Caco-2 (cell line): ENCODE data around the gene PDE11A. TPM values are rescaled to one million over a fixed set of nuclear protein-coding genes. Genes with fewer than 3 reads are reported as not detected.
"Not testable (repeated sequence)": the region's sequence is repeated elsewhere in the genome, so short reads cannot be mapped to it uniquely, and the experiment has no call there.

ENCODE experiments used
- BruUV-seq: library from RNA; stranded (reverse); fragments of 400-500 nt; replicated peaks from 2 replicates; lab custom pipeline; 2021; lab: Mats Ljungman, UMichigan
- CTCF ChIA-PET: fragments of 300-600 bp; sonication (Branson Sonifier 250); formaldehyde crosslinking; loops from one replicate; lab custom pipeline; 2022; ENCODE audit warnings: antibody characterized with exemption; lab: Charles Lee
- POLR2A ChIA-PET: fragments of 300-600 bp; sonication (Branson Sonifier 250); formaldehyde crosslinking; loops from one replicate; lab custom pipeline; 2022; ENCODE audit warnings: antibody characterized with exemption; lab: Charles Lee
- DNase-seq, 2 experiments: peaks; one replicate each; pipeline versions ENCODE4 v3.0.0 to v3.0.0-alpha.2; 2020 to 2022
- H3K27me3 ChIP-seq: replicated peaks from 2 replicates; pipeline ENCODE4 v1.6.0; 2011; ENCODE audit warnings: low read length; ENCODE audit not compliant: control insufficient read depth, insufficient read depth
- H3K36me3 ChIP-seq: 2 replicates; pipeline ENCODE4 v1.5.1; 2011; ENCODE audit warnings: low read length; ENCODE audit not compliant: control insufficient read depth, insufficient read depth
- H3K4me1 ChIP-seq: fragments of 250-450 bp; sonication (Bioruptor Pico); 2 replicates; pipeline ENCODE4 v1.5.1; 2020; ENCODE audit warnings: mild to moderate bottlenecking
- H3K4me3 ChIP-seq: 2 replicates; pipeline ENCODE4 v1.5.1; 2011; ENCODE audit warnings: low read depth, mild to moderate bottlenecking, control low read depth, low read length
- H3K9me3 ChIP-seq: fragments of 250-450 bp; sonication (Bioruptor Pico); 2 replicates; pipeline ENCODE4 v1.5.1; 2020; ENCODE audit warnings: mild to moderate bottlenecking, moderate library complexity
- H3K27ac Mint-ChIP-seq: one replicate; pipeline ENCODE4 v1.8.0; 2022; ENCODE audit warnings: mixed read lengths; ENCODE audit not compliant: unreplicated experiment
- H3K27me3 Mint-ChIP-seq: one replicate; pipeline ENCODE4 v1.8.0; 2022; ENCODE audit warnings: mixed read lengths; ENCODE audit not compliant: insufficient read depth, unreplicated experiment
- H3K36me3 Mint-ChIP-seq: one replicate; pipeline ENCODE4 v1.8.0; 2022; ENCODE audit warnings: mild to moderate bottlenecking, mixed read lengths; ENCODE audit not compliant: insufficient read depth, unreplicated experiment
- H3K4me1 Mint-ChIP-seq: one replicate; pipeline ENCODE4 v1.8.0; 2022; ENCODE audit warnings: low read depth, mixed read lengths; ENCODE audit not compliant: unreplicated experiment
- H3K4me3 Mint-ChIP-seq: one replicate; pipeline ENCODE4 v1.8.0; 2022; ENCODE audit warnings: mild to moderate bottlenecking, moderate library complexity, mixed read lengths; ENCODE audit not compliant: unreplicated experiment
- H3K9me3 Mint-ChIP-seq: one replicate; pipeline ENCODE4 v1.8.0; 2022; ENCODE audit warnings: mixed read lengths; ENCODE audit not compliant: unreplicated experiment
- CTCF ChIP-seq, 2 experiments: fragments of 200-600 bp in 1 of 2; IDR thresholded peaks; 1 replicate in 1 of 2; 2 replicates in 1 of 2; pipeline versions ENCODE4 v1.5.1 to v1.8.0; 2011 to 2022; ENCODE audit warnings: antibody characterized with exemption in 1 of 2, control low read depth in 1 of 2, inconsistent platforms in 1 of 2, low read depth in 1 of 2, low read length in 1 of 2, mild to moderate bottlenecking in 1 of 2, moderate library complexity in 1 of 2; ENCODE audit not compliant: insufficient read depth in 1 of 2, severe bottlenecking in 1 of 2, unreplicated experiment in 1 of 2
- intact Hi-C: fragments of 100-400 bp; cut with micrococcal nuclease; formaldehyde crosslinking; loops from one replicate; pipeline ENCODE4 v1.10.0; 2022; ENCODE audit not compliant: unreplicated experiment
- total RNA-seq: library from RNA; stranded (reverse); gene quantifications from 2 replicates; pipeline ENCODE4 v1.2.3, GENCODE V29; 2022

Gene PDE11A
- total RNA-seq, 1 experiment from 2014 or later = 0.25 TPM

DNA sequence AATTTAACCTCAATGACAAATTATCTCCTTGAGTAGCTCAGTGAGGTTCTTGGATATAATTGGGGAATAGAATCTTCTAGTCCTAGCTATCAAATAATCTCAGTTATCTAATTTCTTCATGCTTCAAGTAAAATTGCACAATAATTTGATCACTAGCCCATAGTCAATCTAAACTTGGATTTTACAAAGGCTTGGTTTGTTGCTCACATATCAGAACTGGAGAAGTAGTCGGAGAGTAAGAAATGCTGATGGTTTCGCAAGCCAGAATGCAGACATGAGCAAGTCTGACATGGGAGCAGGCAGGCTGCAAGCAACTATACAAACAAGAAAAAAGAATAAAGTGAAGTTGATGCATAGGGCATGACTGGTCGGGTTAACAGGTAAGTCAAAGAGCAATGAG, 11.7 kb upstream of the PDE11A start:
- intact Hi-C loops = no loop called here
- POLR2A ChIA-PET = no interaction called here

DNA sequence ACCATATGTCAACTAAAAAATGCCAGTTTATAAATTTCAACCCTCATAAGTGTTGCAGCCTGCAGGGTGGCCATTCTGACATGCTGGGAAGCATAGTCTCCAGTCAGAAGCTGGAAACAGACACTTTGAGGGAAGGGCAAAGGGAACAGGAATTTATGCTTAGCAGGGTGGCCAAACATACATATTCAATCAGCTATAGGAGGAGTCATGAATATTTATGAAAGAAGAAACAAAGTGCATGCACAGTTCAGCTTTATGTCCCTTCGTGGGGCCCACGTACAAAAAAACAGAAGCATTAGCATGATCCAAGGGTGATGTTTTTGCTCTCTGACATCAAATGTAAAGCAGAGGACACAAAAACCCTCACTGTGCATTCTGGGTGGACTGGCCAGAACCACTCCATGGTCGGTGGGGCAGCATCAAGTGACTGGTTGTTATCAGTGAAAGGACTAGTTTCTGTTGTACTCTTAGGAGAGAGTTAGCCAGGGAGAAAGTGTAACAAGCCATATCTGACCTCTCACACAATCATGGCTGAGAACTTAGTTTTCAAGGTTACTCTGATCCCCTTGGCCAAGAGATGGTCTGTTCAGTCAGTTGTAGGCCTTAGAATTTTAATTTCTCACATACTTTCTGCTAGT, 9.9 kb upstream of the PDE11A start:
- Histone ChIP-seq H3K4me3 (no peak overlapping the region), H3K9me3 (no peaks in the 10 kb centered on the region), H3K36me3 (no peaks in the 10 kb centered on the region), H3K27me3 (no peaks in the 10 kb centered on the region), H3K4me1 (no peaks in the 10 kb centered on the region)
- Mint-ChIP-seq H3K9me3 (no peaks in the 10 kb centered on the region), H3K27ac (no peak overlapping the region), H3K4me3 (no peak overlapping the region), H3K36me3 (no peaks in the 10 kb centered on the region), H3K27me3 (peaks cover 9% of the 10 kb centered on the region), H3K4me1 (no peaks in the 10 kb centered on the region)
- BruUV-seq = no TSS peak
- ChIA-PET POLR2A (no interaction called here), CTCF (no interaction called here)
- intact Hi-C loops = no loop called here
- no peak for TF ChIP-seq CTCF (IDR thresholded peaks at IDR 0.05; ENCODE audit: insufficient read depth in 1 of 2, low read depth in 1 of 2, low read length in 1 of 2, severe bottlenecking in 1 of 2, unreplicated experiment in 1 of 2)
- no peak for DNase-seq

More for the DNA sequence above, 11.7 kb upstream of the PDE11A start:
- TF ChIP-seq CTCF (IDR thresholded peaks at IDR 0.05; ENCODE audit: insufficient read depth in 1 of 2, low read depth in 1 of 2, low read length in 1 of 2, severe bottlenecking in 1 of 2, unreplicated experiment in 1 of 2) = no peak
- Histone ChIP-seq H3K4me1 (no peaks in the 10 kb centered on the region), H3K4me3 (no peak overlapping the region), H3K9me3 (no peaks in the 10 kb centered on the region), H3K36me3 (no peaks in the 10 kb centered on the region), H3K27me3 (no peaks in the 10 kb centered on the region)
- H3K4me1 Mint-ChIP-seq = no peaks in the 10 kb centered on the region
- no peaks in the 10 kb centered on the region for H3K36me3 Mint-ChIP-seq
- H3K4me3 Mint-ChIP-seq = no peak overlapping the region
- BruUV-seq = no TSS peak
- DNase-seq = no peak
- no peaks in the 10 kb centered on the region for H3K9me3 Mint-ChIP-seq
- CTCF ChIA-PET = no interaction called here
- H3K27me3 Mint-ChIP-seq = peaks cover 6% of the 10 kb centered on the region
- no peak overlapping the region for H3K27ac Mint-ChIP-seq

DNA sequence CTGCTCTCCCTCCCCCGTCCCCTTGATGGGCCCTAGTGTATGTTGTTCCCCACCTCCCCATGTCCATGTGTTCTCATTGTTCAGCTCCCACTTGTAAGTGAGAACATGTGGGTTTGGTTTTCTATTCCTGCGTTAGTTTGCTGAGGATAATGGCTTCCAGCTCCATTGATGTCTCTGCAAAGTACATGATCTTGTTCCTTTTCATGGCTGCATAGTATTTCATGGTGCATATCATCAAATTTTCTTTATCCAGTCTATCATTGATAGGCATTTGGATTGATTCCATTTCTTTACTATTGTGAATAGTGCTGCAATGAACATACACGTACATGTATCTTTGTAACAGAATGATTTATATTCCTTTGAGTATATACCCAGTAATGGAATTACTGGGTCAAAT, 6.7 kb upstream of the PDE11A start:
- DNase-seq, H3K4me1 ChIP-seq, H3K27me3 ChIP-seq, CTCF ChIA-PET, intact Hi-C loops, H3K4me1 Mint-ChIP-seq, H3K4me3 ChIP-seq, H3K36me3 ChIP-seq, H3K9me3 Mint-ChIP-seq, BruUV-seq, H3K4me3 Mint-ChIP-seq, H3K27ac Mint-ChIP-seq, H3K9me3 ChIP-seq, H3K36me3 Mint-ChIP-seq, POLR2A ChIA-PET, H3K27me3 Mint-ChIP-seq: not testable (repeated sequence)
